Ureter (tissue), 1 donor: ENCODE results near the gene ABHD8. TPM values are rescaled to one million over a fixed set of nuclear protein-coding genes. Genes with fewer than 3 reads are reported as not detected.
A peak's percentile ranks its signal among the peaks of the same experiment; 100 is the strongest.

Source experiments
- DNase-seq: peaks from one replicate; pipeline ENCODE4 v3.0.0-alpha.2; 2020; ENCODE audit warnings: low spot score
- total RNA-seq: library from RNA; stranded (reverse); gene quantifications from one replicate; pipeline ENCODE4 v1.2.4, GENCODE V29; 2023
- donor health status: DM: yes; HTN: yes; CAD: no.

The ABHD8 gene
- total RNA-seq, 1 donor from 2014 or later = 6.3 TPM

DNA sequence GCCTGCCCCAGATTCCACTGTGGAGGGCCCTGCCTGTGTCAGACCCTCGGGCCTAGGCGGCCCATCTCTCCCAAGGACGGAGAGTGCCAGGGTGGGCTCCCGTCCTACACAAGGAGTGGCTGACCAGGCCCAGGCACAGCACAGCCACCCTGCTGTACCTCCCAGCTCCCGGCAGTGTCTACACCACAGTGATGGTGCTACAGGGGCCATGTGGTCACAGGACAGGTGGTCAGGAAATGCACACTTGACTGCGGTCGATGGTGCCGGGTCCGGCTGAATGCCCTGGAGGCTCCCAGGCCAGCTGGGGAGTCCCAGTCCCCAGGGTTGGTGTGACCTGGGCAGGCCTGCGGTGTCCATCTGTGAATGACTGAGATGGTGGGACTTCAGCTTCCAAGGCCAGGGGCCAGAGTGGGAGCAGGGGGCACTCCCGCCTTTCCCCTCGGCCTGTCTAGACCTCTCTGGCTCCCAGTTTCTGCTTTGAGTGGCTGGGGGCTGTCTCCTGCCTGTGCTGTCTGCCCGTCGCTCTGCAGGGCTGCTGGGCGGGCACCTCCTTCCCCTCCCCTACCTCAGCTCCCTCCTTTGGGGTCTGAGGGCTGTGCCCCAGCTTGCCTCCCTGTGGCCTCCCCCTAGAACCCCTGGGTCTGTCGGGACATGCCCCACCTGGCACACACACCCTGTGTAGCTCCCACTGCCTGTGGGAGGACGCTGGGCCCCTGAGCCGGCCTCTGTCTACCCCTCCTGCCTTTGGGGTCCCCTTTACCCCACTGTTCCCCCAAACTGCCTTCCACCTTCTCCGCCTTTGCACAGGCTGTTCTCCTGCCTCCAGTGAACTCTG lies 18.6 kb upstream of the ABHD8 start:
- DNase-seq = no peak

DNA sequence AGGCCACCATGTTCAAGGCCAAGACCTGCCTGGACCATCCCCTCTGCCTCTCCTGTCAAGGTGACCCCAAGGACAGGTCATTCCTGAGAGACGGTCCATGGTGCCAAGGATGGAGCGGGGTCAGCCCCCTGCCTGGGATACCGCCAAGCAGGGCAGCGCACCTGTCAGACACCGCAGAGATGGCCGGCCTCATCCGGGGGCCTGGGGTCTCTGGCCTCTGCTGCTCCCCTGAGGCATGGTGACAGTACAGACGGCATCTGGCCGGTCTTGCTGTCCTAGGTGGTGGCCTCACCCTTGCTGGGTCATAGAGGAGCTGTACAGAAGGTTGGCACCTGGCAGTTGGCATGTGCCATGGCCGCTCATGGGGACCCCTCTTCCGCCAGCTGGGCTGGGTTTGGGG lies 17.2 kb upstream of the ABHD8 start:
- DNase-seq = no peak

DNA sequence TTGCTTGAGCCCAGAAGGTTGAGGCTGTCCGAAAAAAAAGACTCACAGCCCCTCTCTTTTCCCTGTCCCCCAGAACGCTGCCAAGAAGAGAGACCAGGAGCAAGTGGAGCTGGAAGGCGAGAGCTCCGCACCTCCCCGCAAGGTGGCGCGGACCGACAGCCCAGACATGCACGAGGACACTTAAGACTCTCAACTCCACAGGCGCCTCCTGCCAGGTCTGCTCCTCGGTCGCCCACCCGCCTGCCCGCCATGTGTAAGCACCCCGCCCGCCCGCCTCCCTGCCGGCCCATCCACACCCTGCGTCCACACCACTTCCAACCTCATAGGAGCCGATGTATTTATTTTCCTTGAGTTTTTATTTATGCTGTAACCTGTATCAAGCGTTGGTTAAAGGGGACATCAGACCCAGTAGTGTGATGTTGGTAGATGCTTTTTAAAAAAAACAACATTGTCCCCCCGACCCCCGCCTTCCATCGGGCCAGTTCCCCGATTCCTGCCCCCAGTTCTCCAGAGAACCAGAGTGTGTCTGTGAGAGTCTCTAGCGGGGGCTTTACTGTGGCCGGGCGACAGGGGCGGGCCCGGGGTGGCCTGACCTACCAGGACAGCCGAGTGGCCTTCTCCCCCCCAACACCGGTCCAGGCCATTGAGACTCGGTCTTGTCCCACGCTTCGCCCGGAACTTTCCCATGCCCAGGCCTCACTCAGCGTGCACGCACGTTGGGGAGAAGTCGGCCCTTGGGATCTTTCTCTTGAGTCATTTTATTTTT lies 16.4 kb upstream of the ABHD8 start:
- DNase-seq = no peak

DNA sequence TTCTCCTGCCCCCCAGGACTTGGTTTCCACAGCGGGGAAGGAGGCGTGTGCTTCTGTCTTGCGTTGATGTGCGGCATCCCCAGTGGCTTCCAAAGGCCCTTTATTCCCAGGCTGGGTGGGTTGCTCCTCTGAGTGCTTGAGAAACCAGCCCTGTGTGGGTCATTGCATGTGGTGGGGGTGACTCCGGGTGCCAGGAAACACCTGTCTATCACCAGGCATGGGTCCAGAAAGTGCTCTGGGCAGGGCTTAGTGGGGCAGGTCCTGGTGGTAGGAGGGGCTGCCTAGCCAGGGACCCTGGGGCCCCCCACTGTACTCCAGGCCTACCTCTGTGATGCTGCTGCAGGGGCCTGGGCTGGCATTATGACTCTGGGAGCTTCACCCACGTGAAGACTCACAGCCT lies 15.7 kb upstream of the ABHD8 start:
- no peak for DNase-seq

DNA sequence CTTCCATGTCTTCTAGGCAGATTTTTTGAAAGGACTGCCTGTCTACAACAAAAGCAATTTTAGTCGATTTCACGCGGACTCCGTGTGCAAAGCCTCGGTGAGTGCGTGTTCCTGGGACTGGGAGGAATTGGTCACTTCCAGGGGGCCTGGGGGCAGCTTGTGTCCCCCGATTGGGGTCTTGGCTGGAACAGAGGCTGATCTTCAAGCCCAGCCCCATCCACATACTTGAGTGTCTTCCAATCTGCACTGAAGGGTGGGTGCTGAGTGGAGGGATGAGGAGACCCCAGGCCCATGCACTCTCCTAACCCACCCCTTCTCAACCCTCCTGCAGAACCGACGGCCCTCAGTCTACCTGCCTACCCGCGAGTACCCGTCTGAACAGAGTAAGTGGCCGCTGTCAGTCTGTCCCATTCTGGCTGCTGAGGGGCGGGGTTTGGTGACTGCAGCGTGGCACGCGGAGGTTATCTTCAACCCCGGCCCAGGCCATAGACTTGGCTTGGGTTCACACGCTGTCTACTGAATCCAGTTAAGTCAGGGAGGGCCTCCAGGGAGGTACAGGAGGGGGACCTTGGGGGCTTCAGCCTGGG lies 10.9 kb upstream of the ABHD8 start:
- no peak for DNase-seq

DNA sequence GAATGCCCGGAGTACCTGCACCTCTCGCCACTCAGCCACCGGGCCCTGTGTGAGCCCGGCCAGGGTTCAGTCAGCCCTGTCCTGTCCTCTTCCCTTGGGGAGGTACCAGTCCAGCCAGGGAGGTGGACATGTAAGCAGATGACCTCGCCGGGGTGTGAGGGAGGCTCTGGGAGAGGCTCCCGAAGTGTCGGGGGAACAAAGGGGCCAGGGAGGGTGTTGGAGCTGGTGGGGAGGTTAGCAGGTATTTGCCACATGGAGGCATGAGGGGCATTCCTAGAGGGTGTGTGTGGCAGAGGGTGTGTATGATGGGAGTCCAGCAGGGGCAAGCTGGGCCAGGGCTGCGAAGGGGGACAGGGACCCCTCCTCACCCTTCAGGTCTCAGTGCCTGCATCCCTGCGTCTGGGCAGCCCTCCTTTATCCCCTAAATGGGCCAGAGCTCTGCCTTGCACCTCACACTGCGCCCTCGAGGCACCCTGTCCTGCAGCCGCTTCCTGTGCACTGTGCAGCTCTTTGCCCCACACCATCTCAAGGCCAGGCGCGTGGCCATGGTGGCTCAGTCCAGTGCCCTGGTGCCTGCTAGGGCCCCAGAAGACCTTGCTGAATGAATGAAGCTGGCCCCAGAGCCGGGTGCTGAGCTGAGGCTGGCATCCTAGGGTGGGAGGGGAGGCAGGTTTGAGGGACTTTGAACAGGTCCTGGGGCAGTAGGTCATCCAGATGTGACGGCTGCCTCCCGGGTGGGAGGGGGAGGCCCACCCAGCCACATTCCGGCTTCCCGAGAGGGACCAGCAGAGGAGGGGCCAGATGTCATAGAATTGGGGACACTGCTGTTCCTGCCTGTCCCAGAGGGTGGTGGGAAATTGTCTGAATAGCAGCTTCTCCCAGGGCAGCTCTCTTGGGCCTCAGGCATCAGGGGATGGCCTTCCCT lies 9.2 kb upstream of the ABHD8 start:
- DNase-seq = no peak

DNA sequence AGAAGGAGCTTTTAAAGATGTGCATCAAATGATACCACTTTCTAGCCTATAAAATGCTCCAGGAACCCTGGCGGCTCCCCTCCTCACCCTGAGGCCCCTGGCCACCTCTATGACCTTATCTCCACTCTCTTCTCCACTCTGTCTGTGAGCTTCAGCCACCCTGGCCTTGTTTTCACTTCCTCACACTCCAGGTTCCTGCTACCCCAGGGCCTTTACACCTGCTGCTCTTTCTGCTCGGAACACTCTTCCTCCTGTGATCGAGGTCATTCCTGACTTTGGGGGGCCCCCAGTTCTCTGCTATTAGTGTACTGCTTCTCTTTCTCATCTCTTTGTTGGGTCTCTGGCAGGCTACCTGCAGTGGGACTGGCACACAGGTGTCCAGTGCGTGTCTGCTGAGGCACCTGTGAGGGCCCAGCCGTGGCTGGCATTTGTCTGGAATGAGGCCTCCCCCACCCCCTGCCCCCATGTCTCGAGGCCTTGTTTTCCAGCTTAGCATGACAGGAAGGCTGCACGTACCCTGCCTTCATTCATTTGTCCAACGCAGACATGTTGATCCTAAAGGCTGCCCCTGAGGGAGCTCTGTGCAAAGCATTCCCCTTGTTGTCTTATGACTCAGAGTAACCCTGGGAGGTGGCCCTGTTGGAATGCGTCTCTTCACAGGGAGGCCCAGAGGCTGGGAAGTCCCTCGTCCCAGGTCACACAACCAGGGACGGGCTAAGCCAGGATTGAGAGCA lies 8.4 kb upstream of the ABHD8 start:
- no peak for DNase-seq

DNA sequence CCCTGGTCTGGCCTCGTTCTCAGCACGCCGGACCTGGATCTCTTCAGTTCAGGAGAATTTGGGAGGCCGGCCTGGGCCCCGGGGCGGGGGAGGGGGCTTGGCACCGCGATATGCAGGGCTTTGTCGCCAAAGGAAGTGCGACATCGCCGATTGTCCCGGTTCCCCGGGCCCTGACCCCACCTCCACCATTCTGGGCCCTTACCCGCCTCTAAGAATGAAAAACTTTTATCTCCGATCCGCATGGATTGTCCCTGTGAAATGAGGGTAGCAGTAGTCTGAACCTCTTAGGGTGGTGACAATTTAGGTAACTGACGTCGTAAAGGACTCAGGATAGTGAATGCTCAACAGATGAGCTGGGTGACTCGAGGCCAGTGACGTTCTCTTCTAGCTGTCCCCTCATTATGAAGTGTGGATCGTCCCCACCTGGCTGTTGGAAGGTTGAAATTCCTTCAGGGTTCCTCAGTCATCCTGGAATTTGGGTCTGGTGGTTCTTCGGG lies 6.8 kb upstream of the ABHD8 start:
- DNase-seq = no peak

DNA sequence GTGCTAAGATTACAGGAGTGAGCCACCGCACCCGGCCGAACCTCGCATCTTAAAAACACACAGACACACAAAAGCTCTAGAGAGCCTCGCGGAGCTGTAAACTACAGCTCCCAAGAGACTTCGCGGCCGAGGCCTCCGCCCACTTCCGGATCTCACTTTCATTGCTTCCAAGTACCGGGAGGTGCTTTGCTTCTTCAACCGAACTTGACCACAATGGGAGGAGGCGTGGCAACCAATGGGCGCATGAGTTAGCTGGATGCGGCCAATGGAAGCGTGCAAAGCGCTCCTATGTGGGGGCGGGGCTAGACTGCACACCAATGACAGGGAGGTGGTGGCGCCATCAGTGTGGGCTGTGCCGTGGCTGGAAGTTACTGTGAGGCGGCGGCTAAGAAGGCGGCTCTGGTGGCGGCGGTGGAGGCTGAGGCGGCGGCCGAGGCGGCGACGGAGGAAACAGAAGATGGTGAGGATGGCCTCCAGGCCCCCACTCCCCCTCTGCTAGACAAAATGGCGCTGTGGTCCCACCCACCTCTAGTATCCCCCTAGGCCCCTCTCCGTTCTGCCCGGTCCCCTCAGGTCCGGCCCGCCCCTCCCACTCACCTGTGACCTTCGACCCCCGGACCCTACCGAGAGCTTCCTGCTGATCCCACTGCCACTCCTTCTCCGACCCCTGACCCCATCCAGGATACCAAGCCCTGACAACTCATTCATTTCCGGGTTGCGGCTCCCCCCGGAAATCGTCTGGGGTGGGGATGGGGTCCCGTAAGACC lies 6.2 kb upstream of the ABHD8 start, which contains the start of gene DDA1:
DDA1 (plus strand) TSS at position 366 of the 767 bp plus-strand sequence; CDS start at position 458, 92 bp downstream.
- DNase-seq = peak; percentile 99

DNA sequence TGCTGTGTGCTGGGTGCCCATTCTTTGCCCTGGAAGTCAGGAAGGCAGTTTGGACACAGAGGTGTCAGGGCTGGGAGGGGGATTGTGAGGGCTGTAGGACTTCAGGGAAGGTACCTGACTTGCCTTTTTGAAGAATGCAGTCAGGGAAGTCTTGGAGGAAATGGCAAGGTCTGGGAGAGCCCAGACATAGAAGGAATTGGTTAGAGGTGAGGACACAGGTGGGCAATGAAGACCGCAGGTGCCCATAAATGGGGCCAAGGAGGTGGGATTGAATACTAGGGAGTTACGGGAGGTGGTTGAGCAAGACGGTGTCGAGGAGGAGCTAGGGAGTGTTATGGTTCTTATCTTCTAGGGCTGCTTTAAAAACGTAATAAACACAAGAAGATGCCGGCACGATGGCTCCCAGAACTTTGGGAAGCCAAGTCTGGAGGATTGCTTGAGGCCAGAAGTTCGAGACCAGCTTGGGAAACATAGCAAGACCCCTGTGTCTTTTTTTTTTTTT lies 4.7 kb upstream of the ABHD8 start:
- DNase-seq = no peak

DNA sequence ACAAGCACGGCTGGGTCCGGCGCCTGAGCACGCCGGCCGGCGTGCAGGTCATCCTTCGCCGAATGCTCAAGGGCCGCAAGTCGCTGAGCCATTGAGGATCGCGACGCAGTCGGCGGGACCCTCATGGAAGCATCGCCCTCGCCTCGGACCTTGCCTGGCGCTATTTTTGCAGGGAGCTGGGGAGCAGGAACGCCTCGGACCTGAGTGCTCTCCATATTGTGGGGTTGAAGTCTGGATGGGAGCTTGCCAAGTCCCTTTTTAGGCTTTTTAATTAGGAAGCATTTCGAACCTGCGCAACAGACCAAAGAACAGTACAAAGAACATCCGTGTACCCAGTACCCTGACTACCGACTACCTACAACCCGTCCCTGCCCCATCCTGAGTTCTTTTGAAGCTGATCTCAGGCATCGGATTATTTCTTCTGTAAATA lies 3.1 kb upstream of the ABHD8 start:
- DNase-seq = no peak

DNA sequence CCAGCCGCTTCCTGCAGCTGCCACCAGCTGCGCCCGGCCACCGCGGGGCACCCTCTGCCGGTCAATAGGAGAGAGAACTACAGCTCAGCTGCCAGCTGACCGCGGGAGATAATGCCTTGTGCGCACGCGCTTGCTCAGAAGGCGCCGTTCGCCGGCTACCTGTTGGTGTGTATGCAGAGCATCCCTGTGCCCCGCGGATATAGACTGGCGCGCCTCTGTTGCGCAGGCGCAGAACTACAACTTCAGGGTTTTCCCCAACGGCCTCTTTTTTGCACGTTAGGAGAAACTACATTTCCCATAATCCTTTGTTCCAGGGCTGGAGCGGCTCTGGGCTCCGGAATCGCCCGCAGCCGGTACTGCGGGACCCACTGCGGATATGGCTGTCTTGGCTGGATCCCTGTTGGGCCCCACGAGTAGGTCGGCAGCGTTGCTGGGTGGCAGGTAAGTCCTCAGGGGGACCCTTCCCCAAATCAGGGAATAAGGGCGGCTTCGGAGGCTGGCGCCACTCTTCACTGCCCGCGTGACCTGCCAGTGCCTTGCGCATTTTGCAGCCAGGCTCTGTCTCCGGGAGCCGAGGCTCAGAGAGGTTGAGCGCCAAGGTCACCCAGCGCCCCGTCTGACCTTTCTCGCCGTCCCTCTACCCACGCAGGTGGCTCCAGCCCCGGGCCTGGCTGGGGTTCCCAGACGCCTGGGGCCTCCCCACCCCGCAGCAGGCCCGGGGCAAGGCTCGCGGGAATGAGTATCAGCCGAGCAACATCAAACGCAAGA lies 2.5 kb upstream of the ABHD8 start, which contains the start of gene MRPL34:
MRPL34 (plus strand) TSS at position 356 of the 768 bp plus-strand sequence; CDS start at position 377, 21 bp downstream.
- peak; percentile 98 for DNase-seq

DNA sequence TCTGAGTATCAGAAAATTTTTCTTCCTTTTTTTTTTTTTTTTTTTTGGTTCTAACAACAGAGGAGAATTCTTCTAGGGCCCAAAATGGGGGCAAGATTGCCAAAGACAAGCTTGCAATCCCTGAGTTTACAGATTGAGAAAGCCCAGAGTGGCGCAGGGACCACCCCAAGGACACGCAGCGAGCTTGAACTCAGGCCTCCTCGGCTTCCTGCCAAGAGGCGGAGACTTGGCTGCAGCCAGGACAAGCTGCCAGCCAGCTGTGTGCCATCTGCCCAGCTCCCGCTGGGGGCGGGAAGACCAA lies 1.9 kb upstream of the ABHD8 start:
- DNase-seq = no peak

DNA sequence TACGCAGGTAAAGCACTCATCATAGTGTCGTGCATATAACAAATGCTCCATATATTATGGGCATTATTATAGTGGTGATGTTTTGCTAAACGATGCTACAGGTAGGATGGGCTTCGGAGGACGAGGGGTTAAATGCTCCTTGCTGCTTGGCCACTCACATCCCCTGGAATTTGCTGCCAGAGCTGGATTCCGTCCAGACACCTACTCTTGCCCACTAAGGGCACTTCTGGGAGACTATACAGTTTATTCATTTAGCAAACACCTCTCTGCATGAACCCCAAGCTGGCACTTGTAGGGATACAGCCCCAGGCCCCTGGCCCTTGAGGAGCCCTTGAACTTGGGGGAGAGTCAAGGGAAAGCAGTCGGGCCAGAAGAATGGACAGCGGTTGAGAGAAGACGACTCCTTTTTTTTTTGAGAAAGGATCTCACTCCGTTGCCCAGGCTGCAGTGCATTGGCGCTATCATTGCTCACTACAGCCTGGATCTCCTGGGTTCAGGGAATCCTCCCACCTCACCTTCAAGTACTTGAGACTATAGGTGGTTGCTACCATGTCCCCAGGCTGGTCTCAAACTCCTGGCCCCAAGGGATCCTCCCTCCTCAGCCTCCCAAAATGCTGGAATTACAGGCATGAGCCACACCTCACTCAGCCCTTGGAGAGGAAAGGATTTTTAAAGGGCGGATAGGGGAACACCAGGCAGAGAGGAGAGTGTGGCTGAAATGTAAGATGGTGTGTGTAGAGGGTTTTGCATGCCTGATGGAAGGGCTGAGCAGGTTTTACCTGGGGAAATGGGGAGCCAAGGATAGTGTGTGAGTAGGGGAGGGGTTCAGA lies 1.4 kb upstream of the ABHD8 start:
- DNase-seq = no peak

DNA sequence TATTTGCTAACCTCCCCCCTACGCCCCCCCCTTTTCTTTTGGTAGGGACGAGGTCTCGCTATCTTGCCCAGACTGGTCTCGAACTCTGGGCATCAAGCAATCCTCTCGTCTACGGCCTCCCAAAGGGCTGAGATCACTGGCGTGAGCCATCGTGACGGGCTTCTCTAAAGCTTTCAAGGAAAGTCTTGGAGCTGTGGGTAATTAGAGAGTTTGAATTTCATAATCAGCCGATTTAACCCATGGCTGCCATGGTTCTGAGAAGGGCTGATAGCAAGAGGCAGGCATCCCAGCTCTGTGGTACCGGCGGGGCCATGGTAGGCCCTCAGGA lies 679 bp upstream of the ABHD8 start:
- no peak for DNase-seq

DNA sequence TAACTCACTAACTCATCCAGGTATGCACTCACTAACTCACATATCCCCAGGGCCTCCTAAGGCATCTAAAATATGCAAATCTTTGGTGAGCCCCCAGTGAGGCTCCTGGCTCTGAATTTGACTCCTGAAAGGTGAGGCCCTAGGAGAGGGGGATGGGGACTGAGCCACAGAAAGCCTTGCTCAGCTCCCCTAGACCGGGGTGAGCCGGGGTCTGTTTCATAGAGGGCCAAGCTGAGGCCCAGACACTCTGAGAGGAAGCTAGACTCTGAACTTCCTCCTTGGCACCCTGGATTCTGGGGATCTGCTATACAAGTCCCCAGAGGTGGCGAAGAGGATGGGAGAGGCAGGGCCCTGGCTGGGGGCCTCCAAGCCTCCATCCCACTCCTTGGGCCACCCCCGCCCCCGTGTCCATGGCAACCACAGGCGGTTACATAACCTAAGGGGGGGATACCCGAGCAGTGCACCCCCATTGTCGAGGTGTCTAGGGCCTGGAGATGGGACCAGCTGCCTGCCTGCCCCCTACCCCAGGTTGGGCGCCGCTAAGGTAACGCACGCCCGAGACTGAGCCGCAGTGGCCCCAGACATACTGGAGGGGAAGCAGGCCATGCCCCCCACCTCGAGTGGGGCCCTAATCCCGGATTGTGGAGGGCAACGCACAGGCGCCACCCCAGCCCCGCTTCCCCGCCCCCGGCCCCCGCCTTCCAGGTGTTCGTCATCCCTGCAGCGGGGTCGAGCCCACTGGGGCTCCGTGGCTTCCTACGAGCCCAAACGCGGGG lies 646 bp downstream of the ABHD8 start:
- no peak for DNase-seq

DNA sequence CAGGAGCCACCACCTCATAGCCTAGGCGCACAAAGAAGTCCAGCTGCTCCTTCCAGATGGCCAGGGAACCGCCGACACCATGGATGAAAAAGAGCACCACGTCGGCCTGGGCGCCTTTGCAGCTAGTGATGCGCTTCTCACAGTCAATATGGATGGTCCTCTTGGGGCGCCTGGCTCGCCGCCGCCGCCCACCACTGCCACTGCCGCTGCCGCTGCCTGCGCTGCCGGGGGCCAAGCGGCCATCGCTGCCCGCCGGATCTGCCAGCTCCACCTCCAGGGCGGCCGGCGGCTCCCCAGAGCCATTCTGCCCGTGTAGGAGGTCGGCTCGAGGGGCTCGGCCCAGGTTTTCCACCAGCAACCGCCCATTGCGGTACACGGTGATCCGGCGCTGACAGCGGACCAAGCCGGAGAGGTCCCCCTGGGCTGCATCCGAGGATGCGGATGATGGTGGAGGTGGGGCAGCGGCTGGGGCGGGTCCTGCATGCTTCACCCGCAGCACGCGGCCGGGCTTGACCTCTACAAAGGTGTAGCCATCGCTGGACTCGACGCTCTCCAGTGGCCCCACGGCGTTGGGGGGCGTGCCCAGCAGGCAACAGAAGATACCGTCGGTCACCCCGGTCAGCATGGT lies 2.1 kb downstream of the ABHD8 start:
- no peak for DNase-seq
